Heart right ventricle (tissue), 16 donors: ENCODE results near the gene RAPGEF5. TPM values are rescaled to one million over a fixed set of nuclear protein-coding genes. Genes with fewer than 3 reads are reported as not detected.

Source experiments
- ATAC-seq, 8 donors: fragments of 200-7000 bp; cut with Tn5 transposase; one replicate each; pipeline ENCODE4 v1.9.1; 2020; ENCODE audit warnings: mild to moderate bottlenecking in 8 of 8, moderate library complexity in 8 of 8, moderate number of reproducible peaks in 1 of 8
- DNase-seq, 2 donors: peaks; one replicate each; pipeline ENCODE4 v3.0.0-alpha.2; 2020
- H3K27ac ChIP-seq, 10 donors: fragments of 200-600 bp; sonication (generic) in 2 of 10; one replicate each; pipeline versions ENCODE4 v1.5.0 to v1.8.0; 2020 to 2022; ENCODE audit warnings: mild to moderate bottlenecking in 3 of 10
- H3K27me3 ChIP-seq, 7 donors: fragments of 200-600 bp; one replicate each; pipeline ENCODE4 v1.8.0; 2021 to 2022; ENCODE audit warnings: mild to moderate bottlenecking in 2 of 7
- H3K36me3 ChIP-seq, 9 donors: fragments of 200-600 bp; sonication (generic) in 1 of 9; one replicate each; pipeline versions ENCODE4 v1.5.0 to v1.8.0; 2020 to 2022; ENCODE audit warnings: mild to moderate bottlenecking in 2 of 9
- H3K4me1 ChIP-seq, 9 donors: fragments of 200-600 bp; sonication (generic) in 1 of 9; one replicate each; pipeline versions ENCODE4 v1.5.0 to v1.8.0; 2020 to 2022; ENCODE audit warnings: mild to moderate bottlenecking in 4 of 9
- H3K4me3 ChIP-seq, 10 donors: fragments of 200-600 bp; sonication (generic) in 2 of 10; one replicate each; pipeline versions ENCODE4 v1.5.0 to v1.8.0; 2020 to 2022; ENCODE audit warnings: mild to moderate bottlenecking in 7 of 10, moderate library complexity in 2 of 10
- H3K9me3 ChIP-seq, 11 donors: fragments of 200-600 bp in 10 of 11; sonication (generic) in 2 of 11; one replicate each; pipeline versions ENCODE4 v1.5.0 to v1.8.0; 2013 to 2022; ENCODE audit warnings: mild to moderate bottlenecking in 2 of 11, control low read depth in 1 of 11, moderate library complexity in 1 of 11
- WGBS, 2 donors: extraction: QIAGEN DNeasy Blood & Tissue Kit; methylation state at CpG; one replicate each; pipeline ENCODE4 v1.1.7; 2013; ENCODE audit warnings: inconsistent platforms in 1 of 2; 5-methylcytosine and 5-hydroxymethylcytosine counted together
- intact Hi-C, 10 donors: fragments of 100-400 bp; cut with DNase I; formaldehyde crosslinking; loops; one replicate each; pipeline versions ENCODE4 v1.11.1 to v1.14.2; 2022
- polyA plus RNA-seq, 2 donors: library from polyadenylated mRNA; stranded (reverse); fragments of 200-250 nt; gene quantifications; one replicate each; pipeline ENCODE4 v1.2.3, GENCODE V29; 2013
- total RNA-seq, 10 donors: library from RNA; stranded (reverse); fragmentation: NEBNext Ultra II Directional in 3 of 10; extraction: Animal tissue kit (Norgen Biotek cat#: 25700) in 3 of 10; gene quantifications; one replicate each; pipeline versions ENCODE4 v1.2.1 to v1.2.4, GENCODE V29; 2021 to 2023
- TF ChIP-seq, protein P1 (sequence below), 9 donors: fragments of 200-600 bp; sonication (generic) in 2 of 9; IDR thresholded peaks; one replicate each; pipeline versions ENCODE4 v1.5.0 to v1.8.0; 2021 to 2022; ENCODE audit warnings: antibody characterized with exemption in 9 of 9, mild to moderate bottlenecking in 5 of 9, moderate library complexity in 1 of 9
- donor health status: Arrhythmogenic right ventricular cardiomyopathy.
- donor health status: ischemic (EF 13 %, LVEDD 7.1; RV severe dilation, severe dysfunction).
- donor health status: healthy with polysubstance abuse.
- donor health status: DM: no; HTN: yes; CAD: no.
- donor health status: DM: no; HTN: no; CAD: no.
- donor health status: ischemic (EF 25% LVEDD 6.9; RV normal size, moderate dysfunction).
- donor health status: ischemic (EF 25% LVEDD 5.7; RV mildly dilated, moderate dysfunction).
- donor health status: healthy.
- donor health status: DM: yes; HTN: yes; CAD: no.
- donor health status: Ischemic cardiomyopathy.
- donor health status: ischemic (EF 35%, LVEDD 5.7; RV mildly dilated, moderate dysfunction).
- donor health status: nonischemic (EF 11% LVEDD 7.7; RV severe dilation, severe dysfunction).
- donor health status: DM: yes; HTN: yes; CAD: no.
- donor health status: PGD.
- donor health status: ischemic (EF 29% LVEDD 5.4; RV normal size, mild dysfunction).
- donor health status: nonischemic (EF 23%, LVEDD 6.1; RV moderate dilation, normal function).

Gene RAPGEF5
- total and polyA plus RNA-seq, 12 donors = 4.3 to 33.3 (median 14.3) TPM

DNA sequence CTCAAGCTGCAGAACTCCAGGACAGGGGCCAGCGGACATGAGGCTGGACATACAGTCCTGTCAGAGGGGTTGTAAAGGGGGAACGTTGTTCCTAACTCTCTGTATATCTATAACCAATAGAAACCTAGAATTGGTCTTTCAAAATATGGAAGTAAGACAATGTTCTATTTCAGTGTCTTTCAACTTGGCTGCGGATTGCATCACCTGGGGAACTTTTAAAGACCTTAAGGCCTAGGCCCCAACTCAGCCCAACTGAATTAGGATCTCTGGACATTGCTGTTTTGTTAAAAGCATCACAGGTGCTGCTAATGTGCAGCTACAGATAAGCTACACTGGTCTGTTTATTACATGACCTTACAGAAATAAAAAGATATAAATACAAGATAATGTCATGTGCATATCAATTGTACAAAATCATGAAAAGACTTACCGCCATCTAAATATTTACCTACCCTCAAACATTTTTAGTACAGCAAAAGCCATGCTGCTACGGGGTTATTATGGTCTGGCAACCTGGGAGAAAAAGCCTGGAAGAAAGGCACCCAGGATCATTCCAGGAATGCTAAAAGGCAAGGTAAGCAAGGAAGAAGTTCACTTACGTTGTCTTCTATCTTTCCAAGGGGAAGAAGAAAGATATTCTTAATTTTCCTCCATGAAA is 169.1 kb downstream of the RAPGEF5 start:
- Histone ChIP-seq H3K4me1 (peaks cover 0 to 6% (median 0%) of the 10 kb centered on the region in 9 donors), H3K27me3 (no peaks in the 10 kb centered on the region), H3K36me3 (peaks cover 0 to 96% (median 0%) of the 10 kb centered on the region in 9 donors), H3K4me3 (no peak overlapping the region), H3K27ac (no peak overlapping the region), H3K9me3 (no peaks in the 10 kb centered on the region)
- TF ChIP-seq, protein P1, sequence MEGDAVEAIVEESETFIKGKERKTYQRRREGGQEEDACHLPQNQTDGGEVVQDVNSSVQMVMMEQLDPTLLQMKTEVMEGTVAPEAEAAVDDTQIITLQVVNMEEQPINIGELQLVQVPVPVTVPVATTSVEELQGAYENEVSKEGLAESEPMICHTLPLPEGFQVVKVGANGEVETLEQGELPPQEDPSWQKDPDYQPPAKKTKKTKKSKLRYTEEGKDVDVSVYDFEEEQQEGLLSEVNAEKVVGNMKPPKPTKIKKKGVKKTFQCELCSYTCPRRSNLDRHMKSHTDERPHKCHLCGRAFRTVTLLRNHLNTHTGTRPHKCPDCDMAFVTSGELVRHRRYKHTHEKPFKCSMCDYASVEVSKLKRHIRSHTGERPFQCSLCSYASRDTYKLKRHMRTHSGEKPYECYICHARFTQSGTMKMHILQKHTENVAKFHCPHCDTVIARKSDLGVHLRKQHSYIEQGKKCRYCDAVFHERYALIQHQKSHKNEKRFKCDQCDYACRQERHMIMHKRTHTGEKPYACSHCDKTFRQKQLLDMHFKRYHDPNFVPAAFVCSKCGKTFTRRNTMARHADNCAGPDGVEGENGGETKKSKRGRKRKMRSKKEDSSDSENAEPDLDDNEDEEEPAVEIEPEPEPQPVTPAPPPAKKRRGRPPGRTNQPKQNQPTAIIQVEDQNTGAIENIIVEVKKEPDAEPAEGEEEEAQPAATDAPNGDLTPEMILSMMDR (IDR thresholded peaks at IDR 0.05) = no peak
- intact Hi-C loops = no loop called here
- WGBS, 2 donors = 92 to 96% methylated on average over 6 of the region's 6 CpGs
- DNase-seq (no peak), ATAC-seq (no peak)

DNA sequence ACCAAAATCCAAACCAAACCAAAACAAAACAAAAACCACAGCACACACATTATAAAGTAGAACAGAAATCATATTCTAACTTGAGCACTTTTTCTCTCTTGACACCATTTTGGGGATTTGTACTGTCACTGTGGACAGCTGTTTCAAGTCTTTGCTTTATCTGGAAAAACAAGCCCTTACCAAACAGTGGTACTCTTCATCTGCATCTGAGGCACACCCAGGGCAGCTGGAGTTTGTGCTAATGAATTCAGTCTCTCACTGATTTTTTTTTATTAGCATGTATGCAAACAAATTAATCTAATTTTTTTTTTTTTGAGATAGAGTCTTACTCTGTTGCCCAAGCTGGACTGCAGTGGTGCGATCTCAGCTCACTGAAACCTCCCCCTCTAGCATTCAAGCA is 171.4 kb downstream of the RAPGEF5 start:
- intact Hi-C loops = no loop called here
- TF ChIP-seq, protein P1 (IDR thresholded peaks at IDR 0.05) = no peak
- Histone ChIP-seq H3K27me3 (no peaks in the 10 kb centered on the region), H3K27ac (peak overlapping the region in 1 of 10 donors; percentile 7), H3K4me1 (peaks cover 0 to 7% (median 0%) of the 10 kb centered on the region in 9 donors), H3K4me3 (no peak overlapping the region), H3K36me3 (peaks cover 0 to 90% (median 0%) of the 10 kb centered on the region in 9 donors), H3K9me3 (peaks cover 0 to 2% (median 0%) of the 10 kb centered on the region in 11 donors)
- 88 to 100% methylated on average over 1 of the region's 1 CpG for WGBS, 2 donors
- ATAC-seq (no peak), DNase-seq (no peak)

DNA sequence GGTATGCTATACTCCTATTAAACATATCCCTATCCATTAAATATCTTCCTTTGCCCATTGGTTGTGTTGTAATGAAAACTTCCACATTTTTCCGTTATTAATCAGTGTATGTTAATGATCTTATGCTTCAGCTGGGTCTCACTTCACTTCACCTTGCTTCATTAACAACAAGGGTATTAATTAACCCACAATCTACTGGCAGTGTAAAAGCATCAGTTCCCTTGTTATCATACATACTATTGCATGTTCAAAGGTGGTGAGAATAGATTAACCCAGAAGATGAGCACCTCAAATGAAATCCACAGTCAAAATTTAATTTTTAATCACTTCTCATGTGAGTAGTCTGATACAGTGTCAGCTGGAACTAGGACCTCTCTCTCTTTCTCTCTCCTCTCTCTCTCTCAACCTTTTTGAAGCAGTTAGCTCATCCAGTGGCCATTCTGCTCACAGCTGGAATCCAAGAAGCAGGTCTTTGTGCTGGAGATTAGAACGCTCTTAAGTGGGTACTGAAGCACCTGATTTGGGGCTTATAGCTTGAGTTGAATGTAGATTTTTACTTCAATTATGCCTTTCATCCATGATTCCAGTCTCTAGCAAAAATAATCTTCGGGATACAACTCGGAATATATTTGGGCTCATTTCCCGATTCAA is 172.3 kb downstream of the RAPGEF5 start:
- Histone ChIP-seq H3K4me1 (peaks cover 0 to 7% (median 0%) of the 10 kb centered on the region in 9 donors), H3K27ac (peak overlapping the region in 1 of 10 donors; percentile 7), H3K36me3 (peaks cover 0 to 90% (median 0%) of the 10 kb centered on the region in 9 donors), H3K9me3 (peaks cover 0 to 10% (median 0%) of the 10 kb centered on the region in 11 donors), H3K27me3 (no peaks in the 10 kb centered on the region), H3K4me3 (no peak overlapping the region)
- WGBS, 2 donors = 85 to 87% methylated on average over 5 of the region's 5 CpGs
- TF ChIP-seq, protein P1 (IDR thresholded peaks at IDR 0.05) = no peak
- no peak for DNase-seq
- ATAC-seq = no peak
- intact Hi-C loops = no loop called here

DNA sequence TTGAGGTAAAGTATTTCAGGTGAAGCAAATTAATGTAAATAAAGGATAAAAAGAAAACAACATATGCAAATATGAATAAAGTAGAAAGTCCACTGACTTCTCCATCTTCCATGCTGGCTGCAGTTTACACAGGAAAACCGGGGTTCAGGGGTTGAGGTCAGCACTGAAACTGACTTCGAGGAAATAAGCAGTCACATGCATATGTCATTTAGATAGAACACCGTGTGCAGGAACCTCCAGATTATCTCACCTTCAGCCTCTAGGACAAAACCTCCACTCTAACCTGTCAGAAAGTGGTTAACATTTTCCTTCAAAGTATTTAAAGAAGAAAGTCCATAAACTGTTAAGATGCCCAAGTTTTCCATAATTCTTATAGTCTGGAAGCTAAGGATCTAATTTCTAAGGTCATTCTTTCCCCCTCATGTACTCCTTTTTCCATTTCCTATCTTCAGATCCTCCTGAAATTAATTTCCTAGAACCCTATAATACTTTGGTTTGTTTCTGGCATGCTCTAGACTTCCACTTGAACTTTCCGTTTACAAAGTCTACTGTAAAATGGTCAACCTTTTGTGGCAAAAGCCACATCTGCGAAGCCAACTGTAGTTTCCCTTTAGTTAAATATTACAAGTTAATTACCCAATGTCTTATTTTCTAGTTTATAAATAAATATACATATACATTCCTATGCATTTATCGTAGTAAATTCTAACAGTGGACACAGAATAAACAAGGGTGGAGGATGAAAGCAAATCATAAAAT is 173.3 kb downstream of the RAPGEF5 start:
- no peak for ATAC-seq
- TF ChIP-seq, protein P1 (IDR thresholded peaks at IDR 0.05) = no peak
- 70 to 74% methylated on average over 6 of the region's 6 CpGs for WGBS, 2 donors
- Histone ChIP-seq H3K4me3 (no peak overlapping the region), H3K27ac (no peak overlapping the region), H3K27me3 (no peaks in the 10 kb centered on the region), H3K9me3 (peaks cover 0 to 10% (median 0%) of the 10 kb centered on the region in 11 donors), H3K4me1 (peaks cover 0 to 7% (median 0%) of the 10 kb centered on the region in 9 donors), H3K36me3 (peaks cover 0 to 91% (median 0%) of the 10 kb centered on the region in 9 donors)
- no peak for DNase-seq
- intact Hi-C loops = no loop called here
